Stimulated activated CD8-positive, alpha-beta memory T cell treated with anti-CD3 and anti-CD28 coated beads, Interleukin-4, amount 100 ng/mL, for 48 hours (primary cell): ENCODE measurements around the gene RASA4.
A peak's percentile ranks its signal among the peaks of the same experiment; 100 is the strongest.
"Not testable (repeated sequence)": the region's sequence is repeated elsewhere in the genome, so short reads cannot be mapped to it uniquely, and the experiment has no call there.

Experiments used
- DNase-seq: peaks from one replicate; pipeline ENCODE4 v3.0.0-alpha.2; 2020

The RASA4 gene

GRCh38 chr7:102604431-102605145 is 12.0 kb downstream of the RASA4 start:
- DNase-seq: not testable (repeated sequence)

- not testable (repeated sequence) for DNase-seq
Measured at GRCh38 chr7:102602317-102602716, 14.2 kb downstream of the RASA4 start.

GRCh38 chr7:102599699-102600098 is 16.9 kb downstream of the RASA4 start:
- DNase-seq: not testable (repeated sequence)

- DNase-seq: not testable (repeated sequence)
Measured at GRCh38 chr7:102596036-102596435, 20.5 kb downstream of the RASA4 start.

GRCh38 chr7:102593637-102594334 is 22.8 kb downstream of the RASA4 start:
- not testable (repeated sequence) for DNase-seq

GRCh38 chr7:102592477-102593019 is 24.0 kb downstream of the RASA4 start:
- DNase-seq: peak; percentile 45

- not testable (repeated sequence) for DNase-seq
Measured at GRCh38 chr7:102589857-102590256, 26.7 kb downstream of the RASA4 start.

- DNase-seq: not testable (repeated sequence)
Measured at GRCh38 chr7:102583495-102583894, 33.1 kb downstream of the RASA4 start.

GRCh38 chr7:102581722-102582121 is 34.8 kb downstream of the RASA4 start:
- not testable (repeated sequence) for DNase-seq

- not testable (repeated sequence) for DNase-seq
Measured at GRCh38 chr7:102578486-102578885, 38.1 kb downstream of the RASA4 start.

GRCh38 chr7:102577315-102578240 is 39.0 kb downstream of the RASA4 start:
- peak; percentile 26 for DNase-seq

GRCh38 chr7:102576363-102576762 is 40.2 kb downstream of the RASA4 start:
- not testable (repeated sequence) for DNase-seq

- not testable (repeated sequence) for DNase-seq
Measured at GRCh38 chr7:102574607-102575006, 41.9 kb downstream of the RASA4 start.

GRCh38 chr7:102572261-102573239 is 44.0 kb downstream of the RASA4 start, which contains the start of gene POLR2J3:
Gene POLR2J3, minus strand, starts transcription at chr7:102572583. Its CDS starts 62 bp downstream, at chr7:102572521.
- DNase-seq: peak; percentile 100

- DNase-seq: not testable (repeated sequence)
Measured at GRCh38 chr7:102568620-102569019, 47.9 kb downstream of the RASA4 start.

GRCh38 chr7:102550808-102551422 is 65.6 kb downstream of the RASA4 start, which contains the start of gene SPDYE2:
Gene SPDYE2, plus strand, starts transcription at chr7:102551226. Its CDS starts 2,030 bp downstream, at chr7:102553256.
- not testable (repeated sequence) for DNase-seq

- DNase-seq: not testable (repeated sequence)
Measured at GRCh38 chr7:102546353-102546752, 70.2 kb downstream of the RASA4 start.

GRCh38 chr7:102545288-102545687 is 71.3 kb downstream of the RASA4 start:
- not testable (repeated sequence) for DNase-seq

GRCh38 chr7:102544372-102544771 is 72.2 kb downstream of the RASA4 start:
- DNase-seq: not testable (repeated sequence)

- DNase-seq: not testable (repeated sequence)
Measured at GRCh38 chr7:102543596-102543995, 73.0 kb downstream of the RASA4 start, which contains the start of gene UPK3BL2. Gene UPK3BL2, minus strand, starts transcription at chr7:102543696. Its CDS starts 60 bp downstream, at chr7:102543636.
